ENCODE results near the gene BOLL. TPM values are rescaled to one million over a fixed set of nuclear protein-coding genes. Genes with fewer than 3 reads are reported as not detected.

Gene BOLL
- total RNA-seq, 1 experiment from 2014 or later = not detected

DNA sequence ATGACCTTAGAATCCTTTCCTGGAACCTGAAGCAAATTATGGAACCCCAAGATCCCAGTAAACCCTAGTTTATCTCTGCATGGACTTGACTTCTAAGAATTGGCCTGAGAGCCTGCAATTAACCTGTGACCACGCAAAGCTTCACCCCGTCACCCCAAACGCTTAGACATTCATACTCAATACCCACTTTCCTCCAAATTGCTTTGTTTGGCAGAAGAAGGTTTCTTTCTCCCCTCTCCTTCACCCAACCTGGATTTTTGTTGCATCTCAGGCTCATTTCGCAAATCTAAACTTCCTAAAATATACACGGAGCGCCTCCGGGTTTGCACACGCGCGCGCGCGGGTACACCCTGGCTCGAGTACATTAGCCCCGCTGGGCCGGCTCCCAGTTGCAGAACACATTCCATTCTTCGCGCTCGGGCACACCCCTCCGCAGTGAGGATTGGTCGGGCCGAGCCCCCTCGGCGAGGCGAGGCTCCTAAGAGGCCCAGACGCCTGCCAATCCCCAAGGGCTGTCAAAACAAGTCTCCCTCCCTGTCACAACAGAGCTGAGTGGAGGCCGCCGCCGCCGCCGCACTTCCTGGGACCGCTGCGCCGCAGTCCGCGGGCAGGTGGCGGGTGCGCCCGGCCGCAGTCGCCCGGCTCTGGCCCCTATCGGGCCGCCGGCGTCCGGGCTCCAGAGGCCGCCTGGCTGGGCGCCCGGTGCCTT lies 19.1 kb upstream of the BOLL start, which contains the start of gene PLCL1:
PLCL1 (plus strand) TSS at position 545 of the 709 bp plus-strand sequence.
- in situ Hi-C loops (cut with HindIII; ENCODE audit: low pct_unique_long_range_greater_than_20kb, low sequenced_read_pairs) = no loop called here
- BruUV-seq (replicated peaks) = no TSS peak
- ATAC-seq (peak; percentile 98), DNase-seq (ENCODE audit: low read depth, low spot score) (no peak)
- Histone ChIP-seq H3K9me3 (ENCODE audit: control insufficient read depth, insufficient read depth, low read depth, low read length) (no peaks in the 10 kb centered on the region), H3K36me3 (ENCODE audit: control insufficient read depth, insufficient read depth, low read length) (no peaks in the 10 kb centered on the region; the same call in 1 of the 2 replicates), H3K4me1 (ENCODE audit: control insufficient read depth, insufficient read depth, low read length) (no peaks in the 10 kb centered on the region; the same call in 1 of the 2 replicates), H3K4me3 (ENCODE audit: low read depth in 2 of 2, low read length in 2 of 2) (peak within 1 kb of the TSS; percentile 33 to 48), H3K27ac (ENCODE audit: low read length) (no peak within 1 kb of the TSS), H3K27me3 (ENCODE audit: control insufficient read depth, insufficient read depth, low read length) (peaks cover 60% of the 10 kb centered on the region)
- ChIA-PET POLR2A (no interaction called here), CTCF (no interaction called here)
- TF ChIP-seq, protein P1, sequence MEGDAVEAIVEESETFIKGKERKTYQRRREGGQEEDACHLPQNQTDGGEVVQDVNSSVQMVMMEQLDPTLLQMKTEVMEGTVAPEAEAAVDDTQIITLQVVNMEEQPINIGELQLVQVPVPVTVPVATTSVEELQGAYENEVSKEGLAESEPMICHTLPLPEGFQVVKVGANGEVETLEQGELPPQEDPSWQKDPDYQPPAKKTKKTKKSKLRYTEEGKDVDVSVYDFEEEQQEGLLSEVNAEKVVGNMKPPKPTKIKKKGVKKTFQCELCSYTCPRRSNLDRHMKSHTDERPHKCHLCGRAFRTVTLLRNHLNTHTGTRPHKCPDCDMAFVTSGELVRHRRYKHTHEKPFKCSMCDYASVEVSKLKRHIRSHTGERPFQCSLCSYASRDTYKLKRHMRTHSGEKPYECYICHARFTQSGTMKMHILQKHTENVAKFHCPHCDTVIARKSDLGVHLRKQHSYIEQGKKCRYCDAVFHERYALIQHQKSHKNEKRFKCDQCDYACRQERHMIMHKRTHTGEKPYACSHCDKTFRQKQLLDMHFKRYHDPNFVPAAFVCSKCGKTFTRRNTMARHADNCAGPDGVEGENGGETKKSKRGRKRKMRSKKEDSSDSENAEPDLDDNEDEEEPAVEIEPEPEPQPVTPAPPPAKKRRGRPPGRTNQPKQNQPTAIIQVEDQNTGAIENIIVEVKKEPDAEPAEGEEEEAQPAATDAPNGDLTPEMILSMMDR (IDR thresholded peaks at IDR 0.05) = no peak
- TF ChIP-seq, protein P2, sequence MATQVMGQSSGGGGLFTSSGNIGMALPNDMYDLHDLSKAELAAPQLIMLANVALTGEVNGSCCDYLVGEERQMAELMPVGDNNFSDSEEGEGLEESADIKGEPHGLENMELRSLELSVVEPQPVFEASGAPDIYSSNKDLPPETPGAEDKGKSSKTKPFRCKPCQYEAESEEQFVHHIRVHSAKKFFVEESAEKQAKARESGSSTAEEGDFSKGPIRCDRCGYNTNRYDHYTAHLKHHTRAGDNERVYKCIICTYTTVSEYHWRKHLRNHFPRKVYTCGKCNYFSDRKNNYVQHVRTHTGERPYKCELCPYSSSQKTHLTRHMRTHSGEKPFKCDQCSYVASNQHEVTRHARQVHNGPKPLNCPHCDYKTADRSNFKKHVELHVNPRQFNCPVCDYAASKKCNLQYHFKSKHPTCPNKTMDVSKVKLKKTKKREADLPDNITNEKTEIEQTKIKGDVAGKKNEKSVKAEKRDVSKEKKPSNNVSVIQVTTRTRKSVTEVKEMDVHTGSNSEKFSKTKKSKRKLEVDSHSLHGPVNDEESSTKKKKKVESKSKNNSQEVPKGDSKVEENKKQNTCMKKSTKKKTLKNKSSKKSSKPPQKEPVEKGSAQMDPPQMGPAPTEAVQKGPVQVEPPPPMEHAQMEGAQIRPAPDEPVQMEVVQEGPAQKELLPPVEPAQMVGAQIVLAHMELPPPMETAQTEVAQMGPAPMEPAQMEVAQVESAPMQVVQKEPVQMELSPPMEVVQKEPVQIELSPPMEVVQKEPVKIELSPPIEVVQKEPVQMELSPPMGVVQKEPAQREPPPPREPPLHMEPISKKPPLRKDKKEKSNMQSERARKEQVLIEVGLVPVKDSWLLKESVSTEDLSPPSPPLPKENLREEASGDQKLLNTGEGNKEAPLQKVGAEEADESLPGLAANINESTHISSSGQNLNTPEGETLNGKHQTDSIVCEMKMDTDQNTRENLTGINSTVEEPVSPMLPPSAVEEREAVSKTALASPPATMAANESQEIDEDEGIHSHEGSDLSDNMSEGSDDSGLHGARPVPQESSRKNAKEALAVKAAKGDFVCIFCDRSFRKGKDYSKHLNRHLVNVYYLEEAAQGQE (IDR thresholded peaks at IDR 0.05; ENCODE audit: insufficient read depth in 1 of 2, low read depth in 2 of 2, low read length in 1 of 2) = no peak
- peak; percentile 91 for TF ChIP-seq SIN3A (IDR thresholded peaks at IDR 0.05; ENCODE audit: borderline replicate concordance, insufficient read depth, low read depth, low read length)
- TF ChIP-seq POLR2AphosphoS5 (IDR thresholded peaks at IDR 0.05; ENCODE audit: low read depth, low read length) = no peak
- no peak for TF ChIP-seq TCF7L2 (IDR thresholded peaks at IDR 0.05; ENCODE audit: low read depth, low read length)
- intact Hi-C loops (cut with micrococcal nuclease; ENCODE audit: unreplicated experiment) = loop anchor here (5.0 kb wide), 1 partner anchor 248 kb away; no protein-coding TSS in a partner anchor

DNA sequence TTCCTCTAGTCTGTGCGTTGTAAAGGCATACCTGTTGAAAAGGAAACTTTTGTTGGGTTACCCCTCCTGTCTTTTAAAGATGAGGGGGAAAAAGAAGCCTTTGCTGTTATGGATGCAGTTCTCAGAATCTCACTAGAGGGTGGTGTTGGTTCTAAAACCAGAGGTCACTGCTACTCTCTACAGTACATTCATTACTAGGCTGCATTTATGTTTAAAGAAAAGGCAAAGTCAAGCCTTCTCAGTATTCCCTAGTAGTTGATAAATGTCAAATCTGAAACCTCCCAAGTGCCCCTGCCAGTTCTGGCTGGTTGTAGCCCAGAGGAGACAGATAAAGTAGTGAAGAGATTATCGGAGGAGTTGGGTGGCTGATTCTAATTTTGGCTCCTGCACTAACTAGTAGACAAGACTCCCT lies 17.9 kb upstream of the BOLL start:
- BruUV-seq (replicated peaks) = no TSS peak
- Histone ChIP-seq H3K36me3 (ENCODE audit: control insufficient read depth, insufficient read depth, low read length) (no peaks in the 10 kb centered on the region; the same call in 1 of the 2 replicates), H3K4me3 (ENCODE audit: low read depth in 2 of 2, low read length in 2 of 2) (no peak overlapping the region), H3K9me3 (ENCODE audit: control insufficient read depth, insufficient read depth, low read depth, low read length) (no peaks in the 10 kb centered on the region), H3K27me3 (ENCODE audit: control insufficient read depth, insufficient read depth, low read length) (peaks cover 61% of the 10 kb centered on the region), H3K4me1 (ENCODE audit: control insufficient read depth, insufficient read depth, low read length) (no peaks in the 10 kb centered on the region; the same call in 1 of the 2 replicates), H3K27ac (ENCODE audit: low read length) (no peak overlapping the region)
- peak; percentile 28 for DNase-seq (ENCODE audit: low read depth, low spot score)
- ATAC-seq = peak; percentile 71
- ChIA-PET CTCF (no interaction called here), POLR2A (no interaction called here)
- intact Hi-C loops (cut with micrococcal nuclease; ENCODE audit: unreplicated experiment) = loop anchor here (1.0 to 5.0 kb wide), 3 partner anchors 249 to 493 kb away; no protein-coding TSS in a partner anchor
- TF ChIP-seq POLR2AphosphoS5 (IDR thresholded peaks at IDR 0.05; ENCODE audit: low read depth, low read length) = no peak
- TF ChIP-seq, protein P1 (IDR thresholded peaks at IDR 0.05) = peak; percentile 75
- in situ Hi-C loops (cut with HindIII; ENCODE audit: low pct_unique_long_range_greater_than_20kb, low sequenced_read_pairs) = no loop called here
